ENCODE measurements around the gene STYX. TPM values are rescaled to one million over a fixed set of nuclear protein-coding genes. Genes with fewer than 3 reads are reported as not detected.
"Not testable (repeated sequence)": the region's sequence is repeated elsewhere in the genome, so short reads cannot be mapped to it uniquely, and the experiment has no call there.

The STYX gene
- total RNA-seq, 1 donor from 2014 or later: 19.7 TPM

- H3K27me3 Mint-ChIP-seq: no peaks in the 10 kb centered on the region
Observed at GRCh38 chr14:52703664-52704063, 26.3 kb upstream of the STYX start.

GRCh38 chr14:52706286-52706685, 23.7 kb upstream of the STYX start:
- intact Hi-C loops (cut with micrococcal nuclease): loop anchor here (2.0 to 10.0 kb wide), 2 partner anchors 85 to 391 kb away; partner anchors contain the start of genes GNPNAT1 and PTGER2
- peak; percentile 81 for DNase-seq
- no peaks in the 10 kb centered on the region for H3K9me3 Mint-ChIP-seq
- peak overlapping the region; percentile 98 for H3K27ac Mint-ChIP-seq
- peaks cover 35% of the 10 kb centered on the region for H3K4me1 Mint-ChIP-seq
- peaks cover 33% of the 10 kb centered on the region for H3K36me3 Mint-ChIP-seq (ENCODE audit: low read depth)
- H3K27me3 Mint-ChIP-seq: no peaks in the 10 kb centered on the region
- peak overlapping the region; percentile 99 for H3K4me3 Mint-ChIP-seq

More at GRCh38 chr14:52703664-52704063, 26.3 kb upstream of the STYX start:
- Mint-ChIP-seq H3K9me3 (no peaks in the 10 kb centered on the region), H3K27ac (no peak overlapping the region), H3K36me3 (ENCODE audit: low read depth) (peaks cover 13% of the 10 kb centered on the region), H3K4me1 (peaks cover 25% of the 10 kb centered on the region), H3K4me3 (no peak overlapping the region)
- intact Hi-C loops (cut with micrococcal nuclease): loop anchor here (10.0 kb wide), 1 partner anchor 389 kb away; the partner anchor contains the start of gene PTGER2
- DNase-seq: no peak

GRCh38 chr14:52706724-52707706, 23.0 kb upstream of the STYX start, which contains the start of gene PSMC6:
Gene PSMC6, plus strand, starts transcription at chr14:52707200. Its CDS starts 20 bp downstream, at chr14:52707220.
- intact Hi-C loops (cut with micrococcal nuclease): loop anchor here (1.0 to 10.0 kb wide), 5 partner anchors 13 to 392 kb away; partner anchors contain the start of genes GNPNAT1, GPR137C, PTGER2 and STYX

GRCh38 chr14:52711666-52712065, 18.3 kb upstream of the STYX start:
- no peak overlapping the region for H3K27ac Mint-ChIP-seq
- H3K36me3 Mint-ChIP-seq (ENCODE audit: low read depth): peaks cover 69% of the 10 kb centered on the region
- H3K9me3 Mint-ChIP-seq: no peaks in the 10 kb centered on the region
- DNase-seq: no peak
- H3K4me3 Mint-ChIP-seq: no peak overlapping the region
- no peaks in the 10 kb centered on the region for H3K27me3 Mint-ChIP-seq
- intact Hi-C loops (cut with micrococcal nuclease): no loop called here
- H3K4me1 Mint-ChIP-seq: peaks cover 24% of the 10 kb centered on the region

More at GRCh38 chr14:52706724-52707706, 23.0 kb upstream of the STYX start, which contains the start of gene PSMC6:
- Mint-ChIP-seq H3K27ac (peak within 1 kb of the TSS; percentile 98), H3K4me3 (peak within 1 kb of the TSS; percentile 99), H3K4me1 (peaks cover 34% of the 10 kb centered on the region), H3K27me3 (no peaks in the 10 kb centered on the region), H3K9me3 (no peaks in the 10 kb centered on the region), H3K36me3 (ENCODE audit: low read depth) (peaks cover 39% of the 10 kb centered on the region)
- peak; percentile 96 for DNase-seq

- H3K27me3 Mint-ChIP-seq: no peaks in the 10 kb centered on the region
- no peak overlapping the region for H3K4me3 Mint-ChIP-seq
- DNase-seq: no peak
- peaks cover 56% of the 10 kb centered on the region for H3K36me3 Mint-ChIP-seq (ENCODE audit: low read depth)
- H3K4me1 Mint-ChIP-seq: peaks cover 5% of the 10 kb centered on the region
- H3K27ac Mint-ChIP-seq: no peak overlapping the region
- intact Hi-C loops (cut with micrococcal nuclease): no loop called here
- no peaks in the 10 kb centered on the region for H3K9me3 Mint-ChIP-seq
Observed at GRCh38 chr14:52716155-52716554, 13.8 kb upstream of the STYX start.

- peaks cover 16% of the 10 kb centered on the region for H3K4me1 Mint-ChIP-seq
- intact Hi-C loops (cut with micrococcal nuclease): no loop called here
- DNase-seq: no peak
- peaks cover 52% of the 10 kb centered on the region for H3K36me3 Mint-ChIP-seq (ENCODE audit: low read depth)
- H3K4me3 Mint-ChIP-seq: no peak overlapping the region
- peak overlapping the region; percentile 7 for H3K27ac Mint-ChIP-seq
- H3K27me3 Mint-ChIP-seq: no peaks in the 10 kb centered on the region
- H3K9me3 Mint-ChIP-seq: no peaks in the 10 kb centered on the region
Observed at GRCh38 chr14:52723514-52724359, 6.2 kb upstream of the STYX start.

- Mint-ChIP-seq H3K27me3 (no peaks in the 10 kb centered on the region), H3K36me3 (ENCODE audit: low read depth) (peaks cover 48% of the 10 kb centered on the region), H3K27ac (no peak overlapping the region), H3K9me3 (no peaks in the 10 kb centered on the region), H3K4me3 (no peak overlapping the region), H3K4me1 (peaks cover 17% of the 10 kb centered on the region)
- no peak for DNase-seq
- intact Hi-C loops (cut with micrococcal nuclease): no loop called here
Observed at GRCh38 chr14:52724360-52724644, 5.7 kb upstream of the STYX start.

GRCh38 chr14:52727509-52727908, 2.5 kb upstream of the STYX start:
- Mint-ChIP-seq H3K36me3 (ENCODE audit: low read depth) (peaks cover 39% of the 10 kb centered on the region), H3K4me1 (peaks cover 20% of the 10 kb centered on the region)
- DNase-seq; H3K9me3 Mint-ChIP-seq; H3K27me3 Mint-ChIP-seq; H3K27ac Mint-ChIP-seq; H3K4me3 Mint-ChIP-seq; intact Hi-C loops (cut with micrococcal nuclease): not testable (repeated sequence)

GRCh38 chr14:52729035-52729434, 931 bp upstream of the STYX start:
- Mint-ChIP-seq H3K4me3 (peak overlapping the region; percentile 44), H3K36me3 (ENCODE audit: low read depth) (peaks cover 42% of the 10 kb centered on the region), H3K4me1 (peaks cover 18% of the 10 kb centered on the region)
- H3K27ac Mint-ChIP-seq, H3K27me3 Mint-ChIP-seq, DNase-seq, H3K9me3 Mint-ChIP-seq: not testable (repeated sequence)
- intact Hi-C loops (cut with micrococcal nuclease): loop anchor here (1.0 to 2.0 kb wide), 3 partner anchors 33 to 176 kb away; partner anchors contain the start of genes GNPNAT1, GPR137C and TXNDC16

GRCh38 chr14:52729585-52729924, 411 bp upstream of the STYX start:
- no peak for DNase-seq
- peak overlapping the region; percentile 96 for H3K4me3 Mint-ChIP-seq
- peak overlapping the region; percentile 88 for H3K27ac Mint-ChIP-seq
- no peaks in the 10 kb centered on the region for H3K27me3 Mint-ChIP-seq
- H3K9me3 Mint-ChIP-seq: no peaks in the 10 kb centered on the region
- intact Hi-C loops (cut with micrococcal nuclease): loop anchor here (1.0 to 2.0 kb wide), 3 partner anchors 33 to 177 kb away; partner anchors contain the start of genes GNPNAT1, GPR137C and TXNDC16
- peaks cover 21% of the 10 kb centered on the region for H3K4me1 Mint-ChIP-seq
- peaks cover 42% of the 10 kb centered on the region for H3K36me3 Mint-ChIP-seq (ENCODE audit: low read depth)

GRCh38 chr14:52730709-52731111, 744 bp downstream of the STYX start:
- intact Hi-C loops (cut with micrococcal nuclease): loop anchor here (1.0 kb wide), 2 partner anchors 12 to 23 kb away; partner anchors contain the start of gene PSMC6
- peak overlapping the region; percentile 88 for H3K27ac Mint-ChIP-seq
- no peak for DNase-seq
- H3K36me3 Mint-ChIP-seq (ENCODE audit: low read depth): peaks cover 36% of the 10 kb centered on the region
- no peaks in the 10 kb centered on the region for H3K9me3 Mint-ChIP-seq
- H3K27me3 Mint-ChIP-seq: no peaks in the 10 kb centered on the region
- H3K4me1 Mint-ChIP-seq: peaks cover 22% of the 10 kb centered on the region
- H3K4me3 Mint-ChIP-seq: peak overlapping the region; percentile 96

GRCh38 chr14:52733824-52734223, 3.9 kb downstream of the STYX start:
- H3K36me3 Mint-ChIP-seq (ENCODE audit: low read depth): peaks cover 37% of the 10 kb centered on the region
- H3K9me3 Mint-ChIP-seq: no peaks in the 10 kb centered on the region
- no peak overlapping the region for H3K27ac Mint-ChIP-seq
- peaks cover 29% of the 10 kb centered on the region for H3K4me1 Mint-ChIP-seq
- no peak overlapping the region for H3K4me3 Mint-ChIP-seq
- intact Hi-C loops (cut with micrococcal nuclease): no loop called here
- no peaks in the 10 kb centered on the region for H3K27me3 Mint-ChIP-seq
- no peak for DNase-seq

GRCh38 chr14:52735921-52736489, 6.0 kb downstream of the STYX start:
- peak overlapping the region; percentile 50 for H3K4me3 Mint-ChIP-seq
- DNase-seq: no peak
- no peaks in the 10 kb centered on the region for H3K9me3 Mint-ChIP-seq
- intact Hi-C loops (cut with micrococcal nuclease): no loop called here
- H3K4me1 Mint-ChIP-seq: peaks cover 29% of the 10 kb centered on the region
- H3K27ac Mint-ChIP-seq: peak overlapping the region; percentile 35
- H3K27me3 Mint-ChIP-seq: no peaks in the 10 kb centered on the region
- peaks cover 33% of the 10 kb centered on the region for H3K36me3 Mint-ChIP-seq (ENCODE audit: low read depth)
